OCI-M2 (cell line): ENCODE results near the gene INPP5D.
A peak's percentile ranks its signal among the peaks of the same experiment; 100 is the strongest.
"Not testable (repeated sequence)": the region's sequence is repeated elsewhere in the genome, so short reads cannot be mapped to it uniquely, and the experiment has no call there.

Source experiments
- DNase-seq: peaks from one replicate; lab custom pipeline; 2025; ENCODE audit not compliant: unreplicated experiment; lab: John Stamatoyannopoulos, UW

Gene INPP5D

DNA sequence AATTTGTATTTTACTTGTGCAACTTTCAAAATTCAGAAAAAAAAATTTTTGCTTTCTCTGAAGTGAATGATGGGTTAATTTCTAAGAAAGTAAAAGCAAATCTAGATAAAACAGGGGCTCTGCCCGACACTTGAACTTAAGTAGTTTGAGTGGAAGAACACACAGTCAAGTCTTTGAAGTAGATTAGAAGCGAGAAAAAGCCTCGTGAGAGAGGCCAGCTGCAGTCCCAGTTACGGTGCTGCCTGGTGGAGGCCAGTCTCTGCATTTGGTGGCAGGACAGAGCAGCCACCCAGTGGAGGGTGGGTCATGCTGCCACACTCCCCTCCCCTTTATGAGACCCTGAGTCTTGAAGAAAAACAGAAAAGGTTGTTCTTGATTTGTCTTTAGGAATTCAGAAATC is 81.8 kb downstream of the INPP5D start:
- no peak for DNase-seq

DNA sequence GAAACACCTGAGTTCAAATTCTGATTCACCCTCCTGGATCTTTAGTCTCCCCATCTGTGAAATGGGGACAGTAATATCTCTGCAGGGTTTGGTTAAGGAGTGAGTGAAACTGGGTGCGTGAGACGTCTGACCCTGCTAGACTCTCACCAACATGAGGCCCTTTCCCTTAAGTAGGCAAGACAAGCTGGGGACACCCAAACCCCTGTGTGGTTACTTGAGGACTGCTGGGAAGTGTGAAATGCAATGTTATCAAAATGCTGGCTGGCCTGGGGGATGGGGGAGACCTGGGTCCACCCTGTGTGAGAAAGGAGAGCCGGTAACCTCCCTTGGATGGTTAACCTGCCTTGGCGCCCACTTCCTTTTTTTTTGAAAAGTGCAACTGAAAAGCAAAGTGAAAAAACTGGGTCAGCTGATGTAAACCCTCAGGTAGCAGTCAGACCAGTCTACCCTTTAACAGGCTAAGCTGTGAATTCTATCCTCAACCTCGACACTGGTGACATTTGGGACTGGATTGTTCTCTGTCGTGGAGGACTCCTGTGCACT is 82.3 kb downstream of the INPP5D start:
- DNase-seq = no peak

DNA sequence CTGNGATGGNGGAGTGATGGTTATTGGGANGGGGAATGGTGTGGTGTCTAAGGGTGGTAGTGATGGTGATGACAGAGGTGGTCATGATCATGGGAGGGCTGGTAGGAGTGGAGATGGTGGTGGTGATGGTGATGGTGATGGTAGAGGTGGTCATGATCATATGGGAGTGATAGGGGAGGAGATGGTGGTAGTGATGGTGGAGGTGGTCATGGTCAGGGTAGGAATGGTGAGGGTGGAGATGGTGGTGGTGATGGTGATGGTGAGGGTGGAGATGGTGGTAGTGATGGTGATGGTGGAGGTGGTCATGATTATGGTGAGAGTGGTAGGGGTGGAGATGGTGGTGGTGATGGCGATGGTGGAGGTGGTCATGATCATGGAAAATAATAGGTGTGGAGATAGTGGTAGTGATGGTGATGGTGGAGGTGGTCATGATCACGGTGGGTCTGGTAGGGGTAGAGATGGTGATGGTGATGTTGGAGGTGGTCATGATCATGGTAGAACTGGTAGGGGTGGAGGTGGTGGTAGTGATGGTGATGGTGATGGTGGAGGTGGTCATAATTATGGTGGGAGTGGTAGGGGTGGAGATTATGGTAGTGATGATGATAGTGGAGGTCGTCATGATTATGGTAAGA is 83.7 kb downstream of the INPP5D start:
- DNase-seq = no peak

DNA sequence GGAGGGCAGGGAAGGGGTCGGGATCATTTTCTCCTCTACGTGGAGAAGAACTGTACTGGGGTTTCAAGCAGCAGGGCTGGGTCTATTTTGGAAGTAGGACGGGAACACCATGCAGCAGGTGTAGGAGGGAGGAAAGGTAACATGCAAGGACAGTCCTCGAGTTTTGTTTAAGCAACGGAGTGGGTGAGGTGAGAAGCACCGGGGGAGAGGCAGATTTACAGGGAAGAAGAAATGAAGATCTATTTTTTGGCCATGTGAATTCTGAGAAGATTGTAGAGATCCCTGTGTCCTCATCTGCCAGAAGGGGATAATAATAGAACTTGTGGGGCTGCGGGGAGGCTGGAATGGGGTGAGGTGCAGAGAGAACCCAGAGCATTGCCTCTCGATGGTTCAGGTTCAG is 85.6 kb downstream of the INPP5D start:
- DNase-seq = no peak

DNA sequence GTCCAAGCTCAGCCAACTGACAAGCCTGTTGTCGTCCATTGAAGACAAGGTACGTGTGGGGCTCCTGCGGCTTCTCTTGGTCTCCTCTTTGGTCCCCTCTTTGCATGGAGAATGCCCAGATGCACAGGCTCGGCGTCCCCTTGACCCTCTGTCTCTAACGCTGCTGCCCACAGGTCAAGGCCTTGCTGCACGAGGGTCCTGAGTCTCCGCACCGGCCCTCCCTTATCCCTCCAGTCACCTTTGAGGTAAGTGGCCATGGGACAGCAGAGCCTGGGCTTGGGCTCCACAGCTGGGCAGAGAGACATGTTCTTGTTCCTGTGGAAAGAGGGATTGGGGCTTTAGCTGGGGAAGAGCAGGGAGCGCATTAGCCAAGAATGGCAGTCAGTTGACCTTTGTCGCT is 86.1 kb downstream of the INPP5D start:
- no peak for DNase-seq

DNA sequence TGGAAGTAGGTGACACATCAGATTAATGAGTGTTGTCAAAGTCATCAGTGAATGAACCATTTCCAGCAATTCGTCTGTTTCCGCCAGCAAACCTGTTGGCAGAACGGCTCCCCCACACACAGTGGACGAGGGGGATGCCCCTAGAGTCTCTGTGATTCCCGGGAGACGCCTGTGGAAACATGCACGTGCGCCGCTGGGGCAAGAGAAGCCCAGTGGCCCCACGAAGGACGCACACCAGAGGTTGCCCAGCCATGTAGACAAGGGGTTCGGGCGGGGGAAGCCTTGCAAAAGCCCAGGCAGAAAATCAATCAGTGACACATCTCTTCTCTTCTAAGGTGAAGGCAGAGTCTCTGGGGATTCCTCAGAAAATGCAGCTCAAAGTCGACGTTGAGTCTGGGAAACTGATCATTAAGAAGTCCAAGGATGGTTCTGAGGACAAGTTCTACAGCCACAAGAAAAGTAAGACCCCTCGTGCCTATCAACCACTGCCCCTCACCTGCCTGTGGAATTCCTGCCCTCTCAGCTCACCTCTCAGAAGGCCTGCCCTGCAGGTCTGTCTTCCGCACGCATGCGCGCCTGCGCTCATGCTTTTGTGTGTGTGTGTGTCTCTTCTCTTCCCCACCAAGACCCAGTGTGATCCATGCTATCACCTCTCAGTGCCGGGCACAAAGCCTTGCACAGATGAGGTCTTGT is 87.1 kb downstream of the INPP5D start:
- no peak for DNase-seq

DNA sequence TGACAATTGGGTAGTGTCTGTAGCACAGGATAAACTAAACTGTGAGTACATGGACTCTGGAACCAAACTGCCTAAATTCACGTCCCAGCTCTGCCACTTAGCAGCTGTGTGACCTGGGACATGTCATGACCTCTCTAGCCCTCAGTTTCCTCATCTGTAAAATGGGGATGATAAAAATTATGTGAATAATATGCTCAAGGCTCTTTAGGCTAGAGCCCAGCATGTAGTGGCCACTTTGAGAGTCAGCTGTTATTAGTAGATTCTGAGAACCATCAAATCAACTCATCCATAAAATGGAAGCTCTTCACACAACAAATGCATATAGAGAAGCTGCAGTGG is 87.7 kb downstream of the INPP5D start:
- no peak for DNase-seq

DNA sequence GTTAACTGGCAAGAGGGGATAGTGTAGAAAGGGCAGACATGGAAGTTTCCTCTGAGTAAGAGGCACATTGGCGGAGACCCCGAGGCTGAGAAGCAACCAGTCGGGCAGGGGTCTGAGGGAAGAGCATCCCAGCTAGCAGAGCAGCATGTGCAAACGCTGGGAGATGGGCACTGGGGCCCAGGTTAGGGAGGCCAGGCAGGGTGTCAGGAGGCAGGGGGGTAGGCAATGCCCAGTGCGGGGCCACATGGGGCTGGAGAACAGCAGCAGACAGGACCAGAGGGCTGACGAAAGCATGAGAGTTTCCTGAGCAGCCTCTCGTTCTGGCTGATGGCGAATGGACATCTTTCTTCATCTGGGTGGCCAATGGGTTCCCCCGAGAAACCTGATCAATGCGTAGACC is 88.2 kb downstream of the INPP5D start:
- DNase-seq = no peak

DNA sequence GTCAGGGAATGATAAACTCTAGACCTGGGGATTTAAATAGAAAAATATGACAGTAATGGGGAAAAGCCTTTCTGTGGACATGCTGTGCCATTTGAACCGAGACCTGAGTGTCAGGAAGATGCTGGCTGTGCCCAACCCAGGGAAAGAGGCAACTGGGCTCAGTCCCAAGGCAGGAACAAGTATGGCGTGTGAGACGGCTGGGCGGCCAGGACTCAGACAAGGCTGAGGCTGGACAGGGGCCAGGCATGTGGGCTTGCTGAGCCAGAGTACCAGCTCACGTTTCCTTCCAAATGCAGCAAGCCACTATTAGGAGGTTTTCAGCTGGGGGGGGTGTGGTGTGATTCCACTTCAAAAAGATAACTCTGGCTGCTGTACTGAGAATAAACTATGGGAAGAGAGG is 92.4 kb downstream of the INPP5D start:
- DNase-seq = no peak

DNA sequence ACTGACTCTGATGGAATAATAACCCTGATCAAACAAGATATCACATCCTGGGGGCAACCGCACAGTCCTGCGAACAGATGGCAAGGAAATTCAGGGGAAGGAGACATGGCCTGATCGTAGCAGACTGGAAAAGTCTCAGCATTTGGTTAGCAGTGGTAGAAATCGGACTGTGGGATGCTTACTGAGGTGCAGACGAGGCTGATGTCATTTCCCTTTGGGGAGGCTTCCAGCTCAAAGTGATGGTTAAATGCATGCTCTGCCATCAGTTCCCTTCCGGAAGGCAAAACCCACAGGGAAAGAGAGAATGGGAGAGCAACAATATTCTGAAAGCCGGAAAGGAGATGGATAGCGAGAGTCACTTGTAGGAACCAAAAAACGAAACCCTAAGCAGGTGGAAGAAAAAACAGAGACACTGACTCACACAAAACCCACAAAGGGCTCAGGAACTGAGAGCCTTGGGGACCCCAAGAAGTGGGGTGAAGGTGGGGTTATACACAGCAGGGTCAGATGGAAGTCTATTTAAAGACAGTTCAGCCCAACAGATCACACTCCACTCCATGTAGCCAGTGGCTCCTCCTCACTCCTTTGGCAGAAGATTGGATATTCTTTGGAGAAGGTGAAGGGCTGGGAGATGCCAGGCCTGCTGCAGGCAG is 93.1 kb downstream of the INPP5D start:
- DNase-seq = no peak

DNA sequence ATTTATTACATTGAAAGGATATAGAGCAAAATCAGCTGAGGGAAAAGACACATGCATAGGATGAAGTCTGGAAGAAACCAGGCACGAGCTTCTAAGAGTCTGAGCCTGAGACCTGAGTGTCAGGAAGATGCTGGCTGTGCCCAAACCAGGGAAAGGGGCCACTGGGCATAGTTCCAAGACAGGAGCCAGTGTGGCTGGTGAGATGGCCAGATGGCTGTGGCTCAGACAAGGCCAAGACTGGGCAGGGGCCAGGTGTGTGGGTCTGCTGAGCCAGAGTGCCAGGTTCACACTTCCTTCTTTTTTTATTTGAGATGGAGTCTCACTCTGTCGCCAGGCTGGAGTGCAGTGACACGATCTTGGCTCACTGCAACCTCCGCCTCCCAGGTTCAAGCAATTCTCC is 95.9 kb downstream of the INPP5D start:
- no peak for DNase-seq

DNA sequence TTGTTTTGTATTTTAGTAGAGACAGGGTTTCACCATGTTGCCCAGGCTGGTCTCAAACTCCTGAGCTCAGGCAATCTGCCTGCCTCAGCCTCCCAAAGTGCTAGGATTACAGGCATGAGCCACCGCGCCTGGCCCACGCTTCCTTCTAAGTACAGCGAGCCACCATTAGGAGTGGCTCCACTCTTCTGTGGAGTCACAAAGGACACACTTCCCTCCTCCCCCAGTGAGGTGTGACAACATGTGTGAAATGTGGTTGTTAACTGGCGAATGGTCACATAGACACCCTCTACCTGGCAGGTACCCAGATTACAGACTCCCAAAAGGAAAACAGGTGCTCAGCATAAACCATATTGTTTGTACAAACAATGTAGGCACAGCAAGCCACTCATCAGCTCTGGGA is 96.3 kb downstream of the INPP5D start:
- not testable (repeated sequence) for DNase-seq

DNA sequence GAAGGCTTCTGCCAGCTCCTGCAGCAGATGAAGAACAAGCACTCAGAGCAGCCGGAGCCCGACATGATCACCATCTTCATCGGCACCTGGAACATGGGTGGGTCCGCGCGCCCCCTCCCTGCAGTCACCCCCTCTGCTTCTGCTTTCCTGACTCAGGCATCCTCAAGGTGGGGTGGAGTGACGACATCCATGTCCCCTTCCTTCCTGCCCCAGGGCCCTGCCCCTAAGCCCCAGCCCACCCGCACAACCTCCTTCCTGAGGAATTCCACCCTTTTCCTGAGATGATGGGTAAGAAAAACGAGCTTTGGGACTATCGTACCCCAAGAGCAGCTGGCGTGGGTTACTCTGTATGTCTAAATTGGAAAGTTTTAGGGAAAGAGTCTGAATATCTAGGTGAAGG is 101.6 kb downstream of the INPP5D start:
- no peak for DNase-seq

DNA sequence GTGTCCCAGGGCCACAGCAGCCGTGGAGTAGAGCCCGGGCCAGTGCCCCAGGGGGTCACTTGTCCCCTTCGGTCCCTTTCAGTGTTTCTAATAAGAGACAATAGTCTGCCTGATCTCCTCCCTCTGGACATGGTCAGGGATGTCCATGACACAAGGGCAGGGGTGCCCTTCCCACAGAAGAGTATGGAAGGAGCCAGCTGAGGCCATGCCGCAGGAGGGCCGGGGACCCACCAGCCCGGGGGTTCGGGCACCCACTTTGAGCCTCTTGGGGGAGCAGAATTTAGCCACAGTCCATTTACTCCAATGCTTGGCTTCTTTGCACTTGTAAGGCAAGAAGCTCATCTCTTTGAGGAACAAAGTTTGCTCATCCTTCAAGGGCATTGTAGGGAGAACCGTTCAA is 102.6 kb downstream of the INPP5D start:
- DNase-seq = no peak

DNA sequence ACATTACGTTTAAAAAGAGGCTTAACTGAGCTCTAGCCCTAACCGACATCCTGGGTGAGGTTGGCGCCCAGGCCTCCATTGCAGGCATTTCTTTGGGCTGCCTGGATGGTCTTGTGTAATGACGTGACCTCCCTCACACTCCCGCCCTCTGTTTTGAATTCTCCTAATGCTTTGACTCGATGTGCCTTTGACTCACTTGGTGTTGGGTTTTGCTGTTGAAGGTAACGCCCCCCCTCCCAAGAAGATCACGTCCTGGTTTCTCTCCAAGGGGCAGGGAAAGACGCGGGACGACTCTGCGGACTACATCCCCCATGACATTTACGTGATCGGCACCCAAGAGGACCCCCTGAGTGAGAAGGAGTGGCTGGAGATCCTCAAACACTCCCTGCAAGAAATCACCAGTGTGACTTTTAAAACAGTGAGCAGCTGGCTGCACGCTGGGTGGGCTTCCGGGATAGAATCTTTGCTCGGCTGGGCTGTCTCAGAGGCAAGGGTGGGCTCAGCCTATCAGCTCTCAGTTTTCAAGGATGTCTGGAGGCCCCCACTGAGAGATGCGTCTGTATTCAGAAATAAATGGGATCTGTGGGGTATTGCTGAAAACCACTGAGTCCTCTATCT is 103.5 kb downstream of the INPP5D start:
- no peak for DNase-seq

DNA sequence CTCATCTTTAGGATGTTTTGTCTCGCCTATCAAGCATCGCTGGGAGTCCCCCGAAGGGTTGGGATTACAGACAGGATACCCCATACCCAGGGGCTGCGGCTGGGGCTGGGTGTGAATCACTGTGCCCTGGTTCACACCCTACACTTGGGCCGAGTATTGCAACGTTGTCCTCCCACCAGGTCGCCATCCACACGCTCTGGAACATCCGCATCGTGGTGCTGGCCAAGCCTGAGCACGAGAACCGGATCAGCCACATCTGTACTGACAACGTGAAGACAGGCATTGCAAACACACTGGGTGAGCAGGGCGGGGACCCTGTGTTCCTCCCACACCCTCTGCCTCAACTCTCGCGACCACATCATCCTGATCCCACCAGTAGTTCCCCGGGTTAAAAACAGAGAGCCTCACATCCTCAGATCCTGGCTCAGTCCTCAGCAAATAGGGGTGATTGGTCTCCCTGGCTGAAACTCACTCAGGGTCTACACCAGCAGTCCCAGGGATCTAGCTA is 104.0 kb downstream of the INPP5D start:
- no peak for DNase-seq

DNA sequence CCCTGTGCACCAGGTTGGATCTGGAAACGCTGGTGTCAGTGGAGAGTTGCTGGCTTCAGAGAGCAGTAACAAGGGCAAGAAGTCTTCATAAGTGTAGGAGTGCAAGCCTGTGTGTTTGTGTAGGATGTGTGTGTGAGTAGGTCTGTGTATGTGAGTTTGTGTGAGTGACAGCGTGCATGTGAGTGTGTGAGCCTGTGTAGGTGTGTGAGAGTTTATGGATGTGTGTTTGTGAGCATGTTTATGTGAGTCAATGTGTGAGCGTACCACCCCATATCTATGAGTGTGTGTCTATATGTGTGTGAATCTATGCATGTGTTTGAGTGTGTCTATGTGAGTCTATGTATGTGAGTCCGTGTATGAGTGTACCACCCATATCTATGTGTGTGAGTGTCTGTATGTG is 104.8 kb downstream of the INPP5D start:
- no peak for DNase-seq

DNA sequence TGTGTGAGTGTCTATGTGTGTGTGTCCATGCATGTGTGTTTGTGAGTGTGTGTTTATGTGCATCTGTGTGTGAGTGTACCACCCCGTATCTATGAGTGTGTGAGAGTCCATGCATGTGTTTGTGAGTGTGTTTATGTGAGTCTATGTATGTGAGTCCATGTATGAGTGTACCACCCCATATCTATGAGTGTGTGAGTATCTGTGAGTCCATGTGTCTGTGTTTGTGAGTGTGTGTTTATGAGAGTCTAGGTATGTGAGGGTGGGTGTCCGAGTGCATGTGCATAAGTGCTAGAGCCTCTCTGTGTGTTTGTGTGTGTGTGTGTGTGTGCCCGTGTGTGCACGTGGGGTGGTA is 105.4 kb downstream of the INPP5D start:
- no peak for DNase-seq

DNA sequence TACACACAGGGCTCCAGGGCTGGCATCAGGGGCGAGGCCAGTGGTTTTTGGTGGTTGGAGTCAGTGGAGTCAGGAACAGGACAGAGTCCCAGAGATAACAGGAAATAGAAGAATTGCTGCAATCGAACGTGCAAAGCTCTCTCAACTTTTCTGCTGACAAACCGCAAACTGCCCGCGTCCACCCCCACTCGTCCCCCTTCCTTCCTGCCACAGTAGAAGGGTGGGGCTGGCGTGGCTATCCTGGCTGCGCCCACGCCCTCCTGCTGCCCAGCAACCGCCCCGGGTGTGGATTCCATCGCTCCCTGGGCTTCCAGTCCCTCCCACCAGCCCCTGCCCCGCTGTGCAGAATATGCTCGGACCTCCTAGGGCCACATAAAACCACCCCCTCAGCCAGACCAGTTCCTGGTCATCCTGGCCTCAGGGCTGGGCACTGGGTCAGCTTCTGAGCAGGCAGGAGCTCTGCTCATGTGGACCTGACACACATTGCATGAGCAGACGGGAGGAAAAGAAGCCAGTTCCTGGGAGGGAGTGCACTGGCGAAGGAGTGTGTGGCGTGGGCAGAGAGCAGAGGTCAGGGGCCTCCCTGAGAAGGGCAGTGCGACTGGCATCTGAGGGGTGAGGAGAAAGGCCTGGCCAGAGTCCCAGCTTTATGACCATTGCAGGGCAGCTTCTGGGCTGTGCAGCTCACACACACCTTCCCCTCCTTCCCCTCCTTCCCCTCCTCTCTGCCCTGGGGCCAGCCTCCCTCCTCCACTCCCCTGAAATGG is 105.9 kb downstream of the INPP5D start:
- peak; percentile 33 for DNase-seq

DNA sequence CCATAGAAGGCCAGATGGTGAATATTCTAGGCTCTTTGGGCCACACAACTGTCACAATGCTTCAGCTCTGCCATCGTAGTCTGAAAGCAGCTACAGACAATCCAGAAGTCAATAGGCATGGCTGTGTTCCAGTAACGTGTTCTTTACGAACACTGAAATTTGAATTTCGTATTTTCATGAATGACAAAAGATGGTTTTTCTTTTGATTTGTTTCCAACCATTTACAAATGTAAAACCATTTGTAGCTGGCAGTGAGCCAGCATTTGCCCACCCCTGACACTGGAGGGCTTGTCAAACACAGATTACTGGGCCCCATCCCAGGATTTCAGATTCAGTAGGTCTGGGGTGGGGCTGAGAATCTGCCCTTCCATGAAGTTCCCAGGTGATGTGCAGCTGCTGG is 108.3 kb downstream of the INPP5D start:
- DNase-seq = no peak

DNA sequence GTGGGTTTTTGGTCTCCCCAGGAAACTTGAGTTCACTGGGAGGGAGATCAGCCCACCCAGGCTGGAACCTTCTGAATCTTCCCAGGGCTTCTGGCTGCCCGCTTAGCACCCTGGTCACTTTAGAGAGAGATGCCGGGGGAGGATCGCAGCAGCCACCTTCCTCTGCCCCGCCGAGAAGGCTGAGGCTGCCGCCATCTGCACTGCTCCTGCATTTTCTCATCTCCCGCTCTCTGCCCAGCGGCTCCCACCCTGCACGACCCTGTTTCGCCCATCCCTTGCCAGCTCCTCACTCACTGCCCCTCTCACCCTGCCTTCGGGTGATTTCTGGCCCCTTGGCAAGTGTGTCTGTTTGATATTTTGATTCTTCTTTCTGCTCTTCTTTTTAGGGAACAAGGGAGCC is 108.8 kb downstream of the INPP5D start:
- no peak for DNase-seq
